Stimulated activated CD4-positive, alpha-beta T cell treated with anti-CD3 and anti-CD28 coated beads, Interleukin-15, amount 100 ng/mL, for 1 hour (primary cell): Measurements from ENCODE around the gene WNT7A.

Experiments used
- DNase-seq, 2 donors: peaks; one replicate each; pipeline ENCODE4 v3.0.0-alpha.2; 2020; ENCODE audit warnings: low read depth in 1 of 2, low spot score in 1 of 2

WNT7A gene

DNA sequence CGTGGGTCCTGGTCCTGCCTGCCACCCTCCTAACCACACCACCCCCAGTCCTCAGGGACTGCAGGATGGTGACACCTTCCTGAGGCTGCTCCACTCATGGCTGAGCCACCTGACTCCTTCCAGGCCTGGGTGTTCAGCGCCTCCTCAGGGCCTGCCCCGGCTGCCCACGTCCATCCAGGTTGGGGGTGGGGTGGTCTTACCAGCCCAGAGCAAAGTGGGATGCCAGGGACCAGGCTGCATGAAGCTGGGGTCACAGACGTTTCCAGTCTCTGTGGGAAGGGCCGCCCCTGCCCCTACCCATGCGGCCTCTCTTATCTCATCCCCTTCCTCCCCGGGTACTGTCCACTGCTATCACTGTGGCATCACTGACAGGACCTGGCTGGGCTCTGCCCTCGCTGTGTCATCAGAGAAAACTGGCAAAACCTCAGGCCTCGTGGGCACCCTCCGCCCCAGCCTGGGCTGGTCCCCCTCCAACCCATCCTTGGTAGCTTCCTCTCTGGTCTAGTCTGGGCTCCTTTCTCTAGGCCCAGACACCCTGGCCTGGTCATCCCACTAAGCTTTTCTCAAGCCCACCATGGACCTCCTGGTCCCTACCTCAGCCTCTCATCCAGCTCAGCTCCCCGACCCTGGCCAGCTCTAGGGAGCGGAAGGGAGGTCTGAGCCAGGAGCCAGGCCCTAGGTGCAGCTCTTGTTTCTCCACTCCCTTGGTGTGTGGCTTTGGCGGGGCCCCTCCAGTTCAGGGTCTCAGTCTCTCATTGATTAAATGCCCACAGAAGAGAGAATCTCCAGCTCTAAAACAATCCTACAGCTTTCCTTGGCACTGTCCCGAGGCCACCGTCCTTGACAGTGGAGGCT lies 32.9 kb downstream of the WNT7A start:
- no peak for DNase-seq

DNA sequence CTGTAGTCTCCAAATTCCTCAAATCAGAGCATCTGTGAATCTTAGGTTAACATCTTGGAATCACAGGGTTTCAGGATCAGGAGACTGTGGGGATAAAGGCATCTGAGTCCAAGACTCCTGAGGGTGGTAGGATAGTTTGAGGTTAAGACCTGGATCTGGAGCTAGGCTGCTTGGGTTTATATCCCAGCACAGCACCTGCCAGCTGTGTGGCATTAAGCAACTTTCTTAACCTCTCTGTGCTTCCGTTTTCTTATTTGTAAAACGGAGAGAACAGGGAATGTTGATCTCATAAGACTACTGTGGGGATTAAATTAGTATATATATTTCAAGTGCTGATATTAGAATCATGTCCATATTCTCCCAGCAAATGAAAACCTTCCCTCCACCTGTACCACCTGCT lies 33.6 kb downstream of the WNT7A start:
- no peak for DNase-seq

DNA sequence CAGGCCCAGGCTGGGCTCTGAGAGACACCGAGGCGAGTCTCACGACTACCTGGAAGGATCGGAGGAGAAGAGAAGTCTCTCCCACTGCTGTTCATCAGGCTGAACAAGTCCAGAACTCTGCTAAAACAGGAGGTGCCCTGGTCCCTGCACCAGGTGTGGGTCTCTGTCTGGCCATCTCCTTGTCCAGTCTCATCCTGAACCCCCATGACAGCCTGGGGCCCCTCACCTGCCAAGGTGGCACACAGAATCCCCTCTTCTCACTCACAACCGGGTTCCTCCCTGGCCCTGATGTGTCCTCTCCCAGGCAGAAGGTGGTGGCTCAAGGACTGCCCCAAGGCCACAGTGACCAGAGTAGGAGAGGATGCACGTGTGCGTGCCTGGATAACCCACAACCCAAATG lies 34.1 kb downstream of the WNT7A start:
- no peak for DNase-seq

DNA sequence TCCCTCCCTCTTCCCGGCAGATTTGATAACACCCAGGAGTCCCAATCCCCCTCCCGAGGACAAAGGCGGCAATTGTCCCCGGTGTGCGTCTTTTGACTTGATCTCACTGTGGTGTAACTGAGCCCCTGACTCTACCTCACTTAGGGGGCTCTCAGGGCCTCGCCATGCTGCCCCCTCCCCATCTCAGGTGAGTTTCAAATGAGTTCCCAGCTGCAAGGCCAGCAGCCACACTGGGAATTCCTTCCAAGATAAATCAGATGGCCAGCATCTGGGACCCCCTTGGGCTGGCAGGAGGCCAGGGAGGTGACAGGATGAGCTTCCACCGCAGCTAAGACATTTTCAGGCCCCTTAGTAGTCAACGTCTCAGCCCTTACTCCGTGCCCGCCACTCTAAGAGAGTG lies 35.0 kb downstream of the WNT7A start:
- no peak for DNase-seq

DNA sequence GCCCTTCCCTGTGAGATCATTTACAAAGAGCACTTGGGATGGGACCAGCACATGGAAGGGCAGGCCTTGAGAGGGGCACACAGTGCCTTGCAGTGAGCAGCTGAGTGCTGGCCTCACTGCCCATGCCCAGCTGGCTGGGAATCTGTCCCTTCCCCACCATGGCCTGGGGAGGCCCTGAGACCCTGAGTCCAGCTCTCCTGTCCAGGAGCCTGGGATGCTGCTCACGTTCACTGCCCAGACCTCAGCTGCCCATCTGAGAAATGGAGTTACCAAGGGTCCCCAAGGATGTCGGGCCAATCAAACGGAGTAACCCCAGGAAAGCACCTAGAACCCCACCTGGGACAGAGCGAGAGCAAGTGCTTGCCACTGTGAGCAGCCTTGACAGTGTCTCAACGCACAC lies 35.6 kb downstream of the WNT7A start:
- no peak for DNase-seq

DNA sequence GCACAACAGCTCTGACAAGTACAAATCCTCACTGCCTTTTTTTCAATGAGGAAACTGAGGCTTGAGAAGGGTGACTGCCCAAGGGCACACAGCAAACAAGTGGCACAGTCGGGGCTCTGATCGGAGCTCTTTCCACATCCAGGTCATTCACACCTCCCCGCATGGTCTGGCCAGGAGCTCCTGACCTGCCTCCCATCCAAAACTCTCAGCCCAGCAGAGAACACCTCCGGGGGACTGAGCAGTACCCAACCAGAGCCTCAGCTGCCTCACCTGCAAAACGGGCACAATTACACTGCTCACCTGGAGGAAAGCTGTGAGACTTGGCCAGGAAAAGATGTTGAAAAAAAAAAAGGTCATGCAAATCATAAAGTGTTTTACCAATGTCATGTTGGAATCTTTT lies 36.5 kb downstream of the WNT7A start:
- DNase-seq, result no peak

DNA sequence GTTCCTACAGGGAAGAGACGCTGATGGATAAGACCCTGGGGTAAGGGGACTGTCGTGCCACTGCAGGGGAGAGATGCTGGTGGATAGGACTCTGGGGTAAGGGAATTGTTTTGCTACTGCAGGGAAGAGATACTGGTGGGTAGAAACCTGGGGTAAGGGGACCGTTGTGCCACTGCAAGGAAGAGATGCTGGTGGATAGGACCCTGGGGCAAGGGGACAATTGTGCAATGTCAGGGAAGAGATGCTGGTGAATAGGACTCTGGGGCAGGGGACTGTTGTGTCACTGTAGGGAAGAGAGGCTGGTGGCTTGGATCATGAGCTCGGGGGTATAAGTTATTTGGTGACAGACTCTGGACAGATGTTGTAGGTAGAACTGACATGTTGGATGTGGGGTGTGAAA lies 37.6 kb downstream of the WNT7A start:
- DNase-seq, result no peak

DNA sequence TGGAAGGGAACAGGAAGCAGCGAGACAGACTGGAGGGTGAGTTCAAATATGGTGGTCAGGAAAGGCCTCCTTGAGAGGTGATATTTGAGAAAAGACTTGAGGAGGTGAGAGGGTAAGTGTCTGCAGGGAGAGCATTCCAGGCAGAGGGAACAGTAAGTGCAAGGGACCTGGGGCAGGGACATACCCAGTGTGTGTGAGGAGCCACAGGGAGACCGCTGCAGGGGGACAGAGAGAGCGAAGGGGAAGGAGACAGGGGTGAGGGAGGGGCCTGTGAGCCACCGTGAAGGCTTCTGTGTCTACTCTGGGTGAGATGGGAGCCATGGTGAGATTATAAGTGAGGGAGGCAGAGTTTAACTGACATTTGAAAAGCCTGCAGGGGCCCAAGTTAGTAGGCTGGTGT lies 38.0 kb downstream of the WNT7A start:
- no peak for DNase-seq

DNA sequence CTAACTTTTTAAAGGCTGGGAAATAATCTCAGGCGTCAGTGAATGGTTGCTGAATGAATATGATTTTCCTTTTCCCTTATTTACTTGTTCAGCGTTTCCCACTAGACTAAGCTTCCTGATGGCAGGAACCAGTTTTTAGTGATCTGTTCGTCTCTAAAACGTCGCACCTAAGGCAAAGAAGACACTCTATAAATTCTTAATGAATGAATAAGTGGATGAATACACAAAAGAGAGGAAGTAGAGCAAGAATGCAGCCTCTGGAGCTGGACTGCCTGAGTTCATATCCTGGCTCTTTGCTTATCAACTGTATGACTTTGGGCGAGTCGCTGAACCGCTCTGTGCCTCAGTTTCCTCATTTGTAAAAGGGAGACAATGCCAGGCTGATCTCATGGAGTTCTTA lies 38.7 kb downstream of the WNT7A start:
- DNase-seq, result no peak

DNA sequence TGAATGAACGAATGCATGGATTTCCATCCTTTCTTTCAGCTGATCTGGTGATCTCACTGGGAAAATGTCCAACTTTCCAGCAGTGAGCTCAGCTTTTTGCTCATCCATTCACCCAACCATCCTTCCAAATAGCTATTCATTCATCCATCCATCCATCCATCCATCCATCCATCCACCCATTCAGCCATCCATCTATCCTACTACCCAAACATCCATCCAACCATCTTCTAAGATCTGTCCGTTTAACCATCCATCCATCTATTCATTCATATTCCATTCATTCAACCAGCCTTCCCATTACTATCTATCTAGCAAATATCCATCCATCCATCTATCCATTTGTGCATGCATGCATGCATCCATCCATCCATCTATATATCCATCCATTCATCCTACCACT lies 39.4 kb downstream of the WNT7A start:
- no peak for DNase-seq

DNA sequence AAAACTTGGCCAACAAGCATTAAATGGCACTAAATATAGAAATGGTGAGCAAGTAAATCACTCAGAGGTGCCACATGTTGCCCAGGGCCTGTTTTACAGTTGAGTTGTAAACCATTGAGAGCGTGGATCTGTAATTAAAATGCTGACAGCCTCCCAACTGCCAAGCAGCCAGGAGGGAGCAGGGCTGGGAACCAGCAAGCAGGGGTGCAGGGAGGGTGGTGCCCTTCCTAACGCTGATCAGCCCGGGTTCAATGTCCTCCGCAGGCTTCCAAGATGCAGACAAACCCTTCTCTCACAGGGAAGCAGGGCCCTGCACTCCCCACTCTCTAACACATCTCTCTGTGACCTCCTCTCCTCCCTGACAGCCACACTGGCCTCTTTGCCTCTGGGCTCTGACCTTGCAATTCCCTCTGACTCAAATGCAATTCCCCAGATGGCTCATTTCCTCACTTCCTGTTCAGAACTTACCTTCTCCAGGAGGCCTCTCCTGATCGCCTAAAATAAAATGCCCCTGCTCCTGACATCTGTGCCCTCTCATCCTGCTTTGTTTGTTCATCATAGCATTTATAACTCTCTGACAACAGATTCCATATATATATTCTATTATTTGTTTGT lies 40.0 kb downstream of the WNT7A start:
- no peak for DNase-seq

DNA sequence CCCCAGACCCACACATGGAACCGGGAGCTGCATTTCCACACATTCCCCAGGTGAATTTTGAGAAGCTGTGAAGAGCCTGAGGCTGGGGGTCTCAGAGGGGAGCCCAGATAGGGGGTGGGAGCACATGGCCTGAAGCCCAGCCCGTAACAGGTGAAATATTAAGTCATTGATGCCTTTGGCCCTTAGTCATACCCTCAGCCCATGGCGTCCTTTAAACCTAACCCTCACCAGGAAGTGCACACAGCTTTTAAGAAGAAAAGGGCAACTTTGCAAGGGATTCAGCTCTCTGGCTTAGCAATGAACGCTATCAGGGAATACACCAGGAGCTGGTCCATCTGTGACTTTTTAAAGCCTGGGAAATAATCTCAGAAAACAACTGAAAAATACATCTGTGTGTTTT lies 40.6 kb downstream of the WNT7A start:
- no peak for DNase-seq

DNA sequence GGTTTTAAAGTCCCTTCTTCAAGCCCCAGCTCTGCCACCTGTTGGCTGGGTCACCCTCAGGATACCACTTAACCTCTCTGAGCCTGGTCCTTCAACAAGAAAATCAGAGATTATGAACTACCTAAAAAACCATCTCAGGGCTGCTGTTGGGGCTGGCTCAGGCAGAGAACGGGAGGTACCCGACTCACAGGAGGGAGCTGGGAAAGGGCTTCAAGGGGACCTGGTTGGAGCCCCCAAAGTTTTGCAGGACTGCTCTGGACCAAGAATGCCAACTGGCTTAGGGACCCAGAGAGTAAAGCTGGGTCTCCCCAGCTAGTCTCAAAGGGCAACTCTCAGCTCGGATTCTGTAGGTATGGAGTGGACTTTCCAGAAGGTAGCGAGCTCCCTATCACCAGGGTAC lies 41.5 kb downstream of the WNT7A start:
- DNase-seq, result no peak

DNA sequence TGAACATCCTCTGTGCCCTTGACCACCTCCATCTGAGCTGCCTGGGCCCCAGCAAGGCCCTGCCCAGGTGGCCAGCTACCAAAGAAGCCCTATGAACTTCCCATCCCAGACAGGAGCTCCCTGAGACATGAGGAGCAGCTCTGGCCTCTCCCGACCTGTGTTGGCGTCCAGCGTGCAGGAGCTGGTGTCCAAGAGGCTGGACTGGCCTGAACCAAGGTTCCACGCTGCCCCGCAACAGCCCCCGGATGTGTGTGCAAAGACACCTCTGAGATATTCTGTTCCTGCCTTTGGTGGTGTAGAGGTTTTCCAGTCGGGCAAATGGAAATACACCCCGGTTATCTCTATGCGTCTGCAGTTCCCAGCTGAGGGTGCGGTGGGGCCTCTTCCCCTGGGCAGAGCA lies 42.1 kb downstream of the WNT7A start:
- no peak for DNase-seq

DNA sequence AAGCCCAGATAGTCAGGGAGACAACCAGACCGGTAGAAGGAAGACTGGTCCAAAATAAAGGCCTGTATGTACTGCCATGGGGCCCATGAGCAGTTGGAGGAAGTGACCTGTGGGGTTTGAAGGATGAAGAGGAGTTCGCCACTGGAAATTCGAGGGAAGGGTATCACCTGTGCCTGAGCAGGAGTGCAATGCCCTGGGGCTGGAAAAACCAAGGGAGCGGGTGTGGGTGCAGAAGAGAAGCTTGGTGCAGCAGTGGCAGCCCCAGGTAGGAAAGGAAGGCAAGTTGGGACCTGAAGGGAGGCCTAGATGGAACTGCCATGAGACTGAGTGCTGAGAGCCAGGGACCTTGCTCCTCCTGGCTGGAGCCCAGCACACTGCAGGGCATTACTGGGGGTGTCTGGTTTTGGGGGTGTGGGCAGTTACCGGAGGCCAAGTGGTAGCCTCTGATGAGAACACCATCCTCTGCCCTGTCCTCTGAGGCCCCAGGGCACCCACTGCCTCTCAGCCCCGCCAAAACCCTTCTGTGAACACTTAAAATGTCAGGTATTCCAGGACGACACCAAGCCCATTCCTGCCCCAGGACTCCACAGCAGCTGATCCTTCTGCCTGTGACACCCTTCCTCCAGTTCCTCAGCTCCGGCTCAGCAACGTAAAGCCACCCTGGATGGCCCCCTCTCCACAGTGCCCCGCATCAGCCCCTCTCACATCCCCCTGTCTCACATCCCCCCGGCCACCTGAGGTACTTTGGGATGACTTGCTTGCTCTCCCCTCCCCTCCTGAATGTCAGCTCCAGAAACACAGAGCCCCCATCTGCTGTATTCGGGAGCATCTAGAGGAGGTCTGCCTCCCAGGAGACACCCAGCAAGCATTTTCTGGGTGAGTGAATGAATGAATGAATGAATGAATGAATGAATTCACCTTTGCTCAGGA lies 42.9 kb downstream of the WNT7A start:
- no peak for DNase-seq

DNA sequence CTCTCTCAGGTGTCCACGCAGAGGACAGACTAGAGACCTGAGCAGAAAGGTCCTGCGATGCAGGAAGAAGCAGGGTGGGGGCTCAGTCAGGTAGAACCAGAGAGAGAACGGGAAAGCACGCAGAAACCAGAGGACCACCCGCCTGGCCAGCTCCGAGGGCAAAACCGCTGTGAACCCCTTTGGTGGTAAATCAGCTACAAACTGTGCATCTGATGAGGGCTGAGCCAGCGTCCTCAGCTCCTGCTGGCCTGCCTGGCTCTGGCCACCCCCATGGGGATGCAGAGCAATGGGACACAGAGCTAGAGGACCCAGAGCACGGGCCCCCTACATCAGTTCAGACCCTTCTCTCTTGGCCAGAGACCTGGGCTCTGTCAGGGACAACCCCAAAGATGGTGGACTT lies 44.6 kb downstream of the WNT7A start:
- DNase-seq, result no peak

DNA sequence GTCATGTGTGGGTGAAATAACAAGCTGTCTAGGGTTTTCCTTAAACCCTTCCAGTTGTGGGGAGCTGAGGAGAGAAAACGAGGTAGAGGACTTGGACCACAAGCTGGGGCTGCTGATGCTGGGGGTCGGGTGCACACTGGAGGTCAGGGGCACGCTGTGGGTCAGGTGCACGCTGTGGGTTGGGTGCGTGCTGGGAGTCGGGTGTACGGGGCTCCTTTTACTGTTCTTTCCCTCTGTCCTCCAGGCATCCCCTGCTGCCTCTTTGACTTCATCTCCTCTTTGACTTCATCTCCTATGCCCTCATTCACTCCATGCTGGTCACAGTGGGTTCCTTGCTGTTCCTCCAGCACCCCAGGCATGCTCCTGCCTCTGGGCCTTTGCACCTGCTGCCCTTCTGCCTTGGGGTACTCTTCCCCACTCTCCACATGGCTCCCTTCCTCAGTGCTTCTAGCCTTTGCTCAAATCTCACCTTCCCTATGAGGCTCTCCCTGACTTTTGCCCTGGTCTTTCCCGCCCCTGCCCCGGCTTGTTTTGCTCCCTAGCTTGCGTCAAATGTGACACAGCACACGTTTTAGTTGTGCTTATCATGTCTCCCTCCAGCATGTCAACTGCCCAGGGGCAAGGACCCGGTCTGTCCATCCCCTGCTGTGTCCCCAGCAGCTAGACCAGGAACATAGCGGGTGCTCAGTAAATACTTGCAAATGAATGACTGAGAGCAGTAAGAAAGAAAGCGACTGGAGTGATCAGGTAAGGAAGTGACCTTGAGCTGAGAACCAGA lies 45.4 kb downstream of the WNT7A start:
- DNase-seq, result no peak

DNA sequence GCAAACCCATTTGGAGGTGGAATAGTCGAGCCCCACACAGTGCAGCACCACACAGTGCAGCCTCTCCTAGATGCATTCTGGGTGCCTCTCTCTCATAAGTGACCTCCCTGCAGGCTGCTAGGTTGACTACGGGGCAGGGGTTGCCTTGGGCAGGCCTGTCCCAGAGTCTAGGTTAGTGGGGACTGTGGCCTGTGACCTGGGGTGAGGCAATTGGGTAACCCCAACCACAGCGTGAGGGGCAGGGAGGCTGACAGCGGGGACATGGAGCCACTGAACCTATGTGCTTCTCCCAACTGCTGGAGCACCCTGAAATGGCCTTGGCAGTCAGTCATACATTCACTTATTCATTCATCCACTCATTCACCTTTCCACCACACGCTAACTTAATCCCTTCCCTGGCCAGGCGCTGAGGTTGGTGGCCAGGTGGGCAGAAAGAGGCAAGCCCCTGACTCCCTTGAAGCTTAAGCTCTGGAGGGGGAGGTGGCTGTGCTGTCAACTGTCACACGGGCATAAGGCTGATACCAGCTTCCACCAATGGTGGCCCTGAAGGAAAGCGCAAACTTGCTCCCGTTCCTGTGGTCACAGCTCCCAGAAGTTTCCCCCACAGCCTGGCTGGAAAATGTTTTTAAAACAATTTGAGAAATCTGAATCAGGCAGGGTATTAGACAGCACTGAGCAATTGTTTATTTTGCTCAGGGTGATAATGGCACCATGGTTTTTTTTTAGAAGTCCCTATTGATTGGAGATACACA lies 46.2 kb downstream of the WNT7A start:
- DNase-seq, result no peak

DNA sequence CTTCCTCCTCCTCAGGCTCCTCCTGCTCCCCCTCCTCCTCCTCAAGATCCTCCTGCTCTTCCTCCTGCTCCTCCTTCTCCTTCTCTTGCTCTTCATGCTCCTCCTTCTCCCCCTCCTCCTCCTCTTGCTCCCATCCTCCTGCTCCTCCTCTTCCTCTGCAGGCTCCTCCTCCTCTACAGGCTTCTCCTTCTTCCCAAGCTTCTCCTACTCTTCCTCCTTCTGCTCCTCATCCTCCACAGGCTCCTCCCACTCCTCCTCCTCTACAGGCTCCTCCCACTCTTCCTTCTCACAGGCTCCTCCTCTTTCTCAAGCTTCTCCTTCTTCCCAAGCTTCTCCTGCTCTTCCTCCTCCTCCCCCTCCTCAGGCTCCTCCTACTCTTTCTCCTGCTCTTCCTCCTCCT lies 47.7 kb downstream of the WNT7A start:
- DNase-seq, result no peak

DNA sequence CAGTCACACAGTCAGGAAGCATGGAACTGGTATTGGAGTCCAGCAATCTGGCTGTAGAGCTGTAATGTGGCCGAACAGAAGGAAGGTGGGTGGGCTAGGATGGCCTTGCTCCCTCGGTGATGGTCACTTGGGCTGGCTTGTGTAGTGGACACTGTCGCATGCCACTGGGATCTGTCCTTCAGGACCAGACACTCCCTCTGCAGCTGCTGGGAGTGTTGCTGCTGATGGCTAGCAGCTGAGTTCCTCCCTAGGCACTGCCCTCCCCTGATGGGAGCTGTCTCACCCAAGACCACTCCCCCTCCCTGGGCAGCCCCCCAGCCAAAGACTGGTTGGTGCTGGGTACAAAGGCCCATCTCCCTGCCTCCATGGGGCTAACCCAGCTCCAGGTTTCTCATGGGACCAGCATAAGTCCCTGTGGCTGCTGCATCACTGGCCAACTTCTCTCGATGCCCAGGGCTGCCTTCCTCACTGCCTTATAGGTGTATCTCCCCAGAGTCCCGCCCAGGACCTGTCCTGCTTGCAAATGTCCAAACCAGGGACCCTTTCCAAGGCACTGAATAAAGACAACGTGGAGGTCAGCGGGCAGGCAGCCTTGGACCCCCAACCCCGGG lies 48.4 kb downstream of the WNT7A start:
- no peak for DNase-seq
